GM23338 (cell line): ENCODE data around the gene ALPL. TPM values are rescaled to one million over a fixed set of nuclear protein-coding genes. Genes with fewer than 3 reads are reported as not detected.

ENCODE experiments used
- ATAC-seq: fragments of 200-7000 bp; cut with Tn5 transposase; 3 replicates; pipeline ENCODE4 v1.9.1; 2020
- DNase-seq: peaks from one replicate; pipeline ENCODE4 v3.0.0-alpha.2; 2015; ENCODE audit warnings: low spot score
- H2AFZ ChIP-seq: fragments of 200-600 bp; sonication (generic); 2 replicates; pipeline ENCODE4 v1.8.0; 2016; ENCODE audit warnings: antibody characterized with exemption, mild to moderate bottlenecking, moderate library complexity
- H3F3A ChIP-seq: fragments of 200-600 bp; sonication (generic); replicated peaks from 2 replicates; pipeline ENCODE4 v1.8.0; 2017; ENCODE audit warnings: antibody characterized with exemption, mixed run types, low read depth
- H3K27ac ChIP-seq: fragments of 200-600 bp; sonication (generic); 2 replicates; pipeline ENCODE4 v1.6.1; 2016; ENCODE audit warnings: low read depth
- H3K27me3 ChIP-seq: fragments of 200-600 bp; sonication (generic); 2 replicates; pipeline ENCODE4 v1.8.0; 2016; ENCODE audit warnings: mild to moderate bottlenecking, mixed run types, moderate library complexity; ENCODE audit not compliant: insufficient read depth
- H3K36me3 ChIP-seq: fragments of 200-600 bp; sonication (generic); 2 replicates; pipeline ENCODE4 v1.8.0; 2016; ENCODE audit warnings: mild to moderate bottlenecking; ENCODE audit not compliant: insufficient read depth
- H3K4me1 ChIP-seq: fragments of 200-600 bp; sonication (generic); 2 replicates; pipeline ENCODE4 v1.8.0; 2016; ENCODE audit warnings: mild to moderate bottlenecking, moderate library complexity; ENCODE audit not compliant: insufficient read depth
- H3K4me2 ChIP-seq: fragments of 200-600 bp; sonication (generic); 2 replicates; pipeline ENCODE4 v1.7.1; 2017; ENCODE audit warnings: mixed run types
- H3K4me3 ChIP-seq: fragments of 200-600 bp; sonication (generic); 2 replicates; pipeline ENCODE4 v1.6.1; 2016; ENCODE audit warnings: mixed run types
- H3K79me2 ChIP-seq: fragments of 200-600 bp; sonication (generic); replicated peaks from 2 replicates; pipeline ENCODE4 v1.8.0; 2017; ENCODE audit warnings: mild to moderate bottlenecking; ENCODE audit not compliant: insufficient read depth
- H3K9me2 ChIP-seq: fragments of 200-600 bp; sonication (generic); 2 replicates; pipeline ENCODE4 v1.8.0; 2017; ENCODE audit not compliant: insufficient read depth
- H4K20me1 ChIP-seq: fragments of 200-600 bp; sonication (generic); replicated peaks from 2 replicates; pipeline ENCODE4 v1.8.0; 2017; ENCODE audit warnings: mild to moderate bottlenecking; ENCODE audit not compliant: insufficient read depth
- H3K27ac Mint-ChIP-seq: 2 replicates; pipeline ENCODE4 v1.8.0; 2020; ENCODE audit warnings: inconsistent platforms, mild to moderate bottlenecking, moderate library complexity, mixed read lengths
- H3K27me3 Mint-ChIP-seq: 3 replicates; pipeline ENCODE4 v1.8.0; 2022; ENCODE audit warnings: low read depth, mild to moderate bottlenecking, moderate library complexity, mixed read lengths, inconsistent platforms; ENCODE audit not compliant: insufficient read depth, poor library complexity
- H3K36me3 Mint-ChIP-seq: 3 replicates; pipeline ENCODE4 v1.8.0; 2021; ENCODE audit warnings: low read depth, mild to moderate bottlenecking, inconsistent platforms, moderate library complexity, mixed read lengths
- H3K4me1 Mint-ChIP-seq: 3 replicates; pipeline ENCODE4 v1.8.0; 2020; ENCODE audit warnings: mild to moderate bottlenecking, inconsistent platforms, mixed read lengths
- H3K4me3 Mint-ChIP-seq: 3 replicates; pipeline ENCODE4 v1.8.0; 2021; ENCODE audit warnings: moderate library complexity, mild to moderate bottlenecking, inconsistent platforms, mixed read lengths
- H3K9me3 Mint-ChIP-seq: 3 replicates; pipeline ENCODE4 v1.8.0; 2020; ENCODE audit warnings: moderate library complexity, mild to moderate bottlenecking, inconsistent platforms, mixed read lengths
- CTCF ChIP-seq, 2 experiments: fragments of 200-600 bp in 1 of 2; sonication (generic) in 1 of 2; conservative IDR thresholded peaks; 2 replicates each; pipeline versions ENCODE4 v1.5.1 to v1.6.1; 2016 to 2017; ENCODE audit warnings: antibody characterized with exemption in 2 of 2, low read depth in 2 of 2, mild to moderate bottlenecking in 2 of 2, moderate library complexity in 1 of 2
- ETS1 ChIP-seq: IDR thresholded peaks from 2 replicates; pipeline ENCODE4 v1.6.1; 2016; ENCODE audit warnings: antibody characterized with exemption
- EZH2 ChIP-seq: fragments of 200-600 bp; sonication (generic); IDR thresholded peaks from one replicate; pipeline ENCODE4 v1.8.0; 2017; ENCODE audit warnings: antibody characterized with exemption, mild to moderate bottlenecking, low read depth; ENCODE audit not compliant: unreplicated experiment
- JUNB ChIP-seq: IDR thresholded peaks from one replicate; pipeline ENCODE4 v1.6.1; 2016; ENCODE audit warnings: antibody characterized with exemption; ENCODE audit not compliant: unreplicated experiment
- REST ChIP-seq: IDR thresholded peaks from one replicate; pipeline ENCODE4 v1.6.1; 2018; ENCODE audit warnings: antibody characterized with exemption; ENCODE audit not compliant: unreplicated experiment
- STAT1 ChIP-seq: IDR thresholded peaks from one replicate; pipeline ENCODE4 v1.6.1; 2016; ENCODE audit warnings: antibody characterized with exemption; ENCODE audit not compliant: unreplicated experiment
- polyA plus RNA-seq: library from polyadenylated mRNA; unstranded; fragments of >200 nt; fragmentation: Nextera tagmentation; extraction: Ambion mirVana; gene quantifications from 2 replicates; pipeline ENCODE4 v1.2.1, GENCODE V29; 2016
- total RNA-seq: library from RNA; depleted of rRNA; stranded (reverse); fragments of >200 nt; shearing (Covaris generic); gene quantifications from 2 replicates; pipeline ENCODE4 v1.2.3, GENCODE V29; 2014

The ALPL gene
- total and polyA plus RNA-seq, 2 experiments from 2014 or later: 116 to 187 TPM

- Histone ChIP-seq H3K4me2 (no peak overlapping the region), H3K4me3 (no peak overlapping the region), H3K9me2 (no peaks in the 10 kb centered on the region), H3K79me2 (peaks cover 19% of the 10 kb centered on the region), H4K20me1 (peaks cover 3% of the 10 kb centered on the region), H3K4me1 (peaks cover 6% of the 10 kb centered on the region; the same call in 1 of the 2 replicates), H3K27ac (peak overlapping the region; percentile 66; the same call in 1 of the 2 replicates), H3K36me3 (no peaks in the 10 kb centered on the region), H2AFZ (no peak overlapping the region), H3F3A (0 out of 2 replicates have a peak, but pooled peaks cover 5% of the 10 kb centered on the region), H3K27me3 (no peaks in the 10 kb centered on the region)
- H3K4me1 Mint-ChIP-seq: peaks cover 26% of the 10 kb centered on the region
- H3K9me3 Mint-ChIP-seq: no peaks in the 10 kb centered on the region
- DNase-seq: no peak
- H3K4me3 Mint-ChIP-seq: no peak overlapping the region
- H3K27ac Mint-ChIP-seq: no peak overlapping the region
- peaks cover 9% of the 10 kb centered on the region for H3K27me3 Mint-ChIP-seq
- ATAC-seq: no peak
- no peaks in the 10 kb centered on the region for H3K36me3 Mint-ChIP-seq
- TF ChIP-seq REST (no peak), EZH2 (no peak)
Measured at GRCh38 chr1:21546122-21546825, 37.1 kb downstream of the ALPL start.

GRCh38 chr1:21547876-21548275 is 38.7 kb downstream of the ALPL start:
- H3K4me1 Mint-ChIP-seq: peaks cover 29% of the 10 kb centered on the region
- TF ChIP-seq JUNB: no peak
- no peak for TF ChIP-seq CTCF (conservative IDR thresholded peaks at IDR 0.05; ENCODE audit: low read depth in 2 of 2)
- no peak for TF ChIP-seq ETS1
- no peak for TF ChIP-seq STAT1
- no peak for TF ChIP-seq REST

More at GRCh38 chr1:21547876-21548275, 38.7 kb downstream of the ALPL start:
- Histone ChIP-seq H3K79me2 (peaks cover 7% of the 10 kb centered on the region), H3K4me1 (peaks cover 13% of the 10 kb centered on the region; the same call in 1 of the 2 replicates), H3K27ac (no peak overlapping the region), H2AFZ (no peak overlapping the region), H3K4me3 (no peak overlapping the region), H3K4me2 (no peak overlapping the region), H3K36me3 (no peaks in the 10 kb centered on the region), H3K9me2 (no peaks in the 10 kb centered on the region), H3K27me3 (no peaks in the 10 kb centered on the region), H3F3A (0 out of 2 replicates have a peak, but pooled peaks cover 5% of the 10 kb centered on the region), H4K20me1 (peaks cover 3% of the 10 kb centered on the region)
- DNase-seq: no peak
- Mint-ChIP-seq H3K36me3 (no peaks in the 10 kb centered on the region), H3K27me3 (peaks cover 9% of the 10 kb centered on the region), H3K27ac (no peak overlapping the region), H3K4me3 (no peak overlapping the region), H3K9me3 (no peaks in the 10 kb centered on the region)
- peak; percentile 65 for ATAC-seq
